GM21390 (cell line): ENCODE measurements around the gene TBX2.

ENCODE experiments used
- ATAC-seq: cut with Tn5 transposase; IDR thresholded peaks from one replicate; pipeline ENCODE4 v1.9.1; 2021; ENCODE audit not compliant: unreplicated experiment

TBX2 gene

DNA sequence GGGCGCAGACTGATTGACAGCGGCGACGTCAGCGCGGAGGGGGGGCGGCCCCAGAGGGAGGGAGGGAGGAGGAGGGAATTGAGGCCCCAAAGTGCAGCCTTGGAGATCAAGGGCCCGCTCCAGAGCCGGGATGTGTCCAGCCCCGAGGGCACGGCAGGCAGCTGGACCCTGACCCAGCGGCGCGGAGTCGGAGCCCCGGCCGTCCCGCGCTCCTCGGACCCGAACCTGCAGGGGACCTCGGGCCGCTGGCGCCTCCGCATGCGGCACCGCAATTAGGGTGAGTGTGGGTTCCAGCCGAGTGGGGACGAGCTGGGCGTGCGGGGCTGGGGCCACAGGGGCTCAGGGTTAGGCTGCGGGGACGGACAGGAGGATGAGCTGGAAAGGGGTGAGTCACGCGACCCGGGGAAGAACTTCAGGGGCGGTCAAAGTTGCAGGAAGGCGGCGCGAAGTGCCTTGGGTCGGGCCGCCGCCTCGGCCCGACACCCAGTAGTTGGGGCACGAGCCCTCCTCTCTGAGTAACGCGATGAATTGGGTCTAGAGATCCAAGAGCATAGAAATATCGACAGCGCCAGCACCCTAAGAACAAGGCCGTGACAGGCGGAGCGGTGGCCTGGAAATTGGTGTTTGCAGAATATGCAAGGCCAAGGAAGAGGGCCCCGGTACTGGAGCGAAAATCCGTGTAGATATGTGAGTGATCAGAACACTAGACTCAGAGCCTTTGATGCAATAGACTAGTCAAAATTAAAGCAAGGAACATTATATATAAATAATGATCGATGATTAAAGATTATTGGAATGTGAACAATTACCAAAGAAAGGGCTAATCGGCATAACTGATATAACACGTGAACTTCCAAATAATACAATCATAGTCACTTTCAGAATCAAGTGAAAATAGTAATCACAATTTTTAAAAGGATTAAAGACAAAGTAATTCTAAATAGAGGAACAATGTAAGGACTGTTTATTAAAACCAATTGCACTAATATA lies 53.0 kb downstream of the TBX2 start, which contains the start of gene TBX4:
TBX4 (plus strand) TSS at position 122 of the 990 bp plus-strand sequence. CDS start 4,069 bp downstream, outside the sequence.
- no peak for ATAC-seq

GRCh38 chr17:61453566-61454380 lies 54.1 kb downstream of the TBX2 start:
- ATAC-seq, result no peak

DNA sequence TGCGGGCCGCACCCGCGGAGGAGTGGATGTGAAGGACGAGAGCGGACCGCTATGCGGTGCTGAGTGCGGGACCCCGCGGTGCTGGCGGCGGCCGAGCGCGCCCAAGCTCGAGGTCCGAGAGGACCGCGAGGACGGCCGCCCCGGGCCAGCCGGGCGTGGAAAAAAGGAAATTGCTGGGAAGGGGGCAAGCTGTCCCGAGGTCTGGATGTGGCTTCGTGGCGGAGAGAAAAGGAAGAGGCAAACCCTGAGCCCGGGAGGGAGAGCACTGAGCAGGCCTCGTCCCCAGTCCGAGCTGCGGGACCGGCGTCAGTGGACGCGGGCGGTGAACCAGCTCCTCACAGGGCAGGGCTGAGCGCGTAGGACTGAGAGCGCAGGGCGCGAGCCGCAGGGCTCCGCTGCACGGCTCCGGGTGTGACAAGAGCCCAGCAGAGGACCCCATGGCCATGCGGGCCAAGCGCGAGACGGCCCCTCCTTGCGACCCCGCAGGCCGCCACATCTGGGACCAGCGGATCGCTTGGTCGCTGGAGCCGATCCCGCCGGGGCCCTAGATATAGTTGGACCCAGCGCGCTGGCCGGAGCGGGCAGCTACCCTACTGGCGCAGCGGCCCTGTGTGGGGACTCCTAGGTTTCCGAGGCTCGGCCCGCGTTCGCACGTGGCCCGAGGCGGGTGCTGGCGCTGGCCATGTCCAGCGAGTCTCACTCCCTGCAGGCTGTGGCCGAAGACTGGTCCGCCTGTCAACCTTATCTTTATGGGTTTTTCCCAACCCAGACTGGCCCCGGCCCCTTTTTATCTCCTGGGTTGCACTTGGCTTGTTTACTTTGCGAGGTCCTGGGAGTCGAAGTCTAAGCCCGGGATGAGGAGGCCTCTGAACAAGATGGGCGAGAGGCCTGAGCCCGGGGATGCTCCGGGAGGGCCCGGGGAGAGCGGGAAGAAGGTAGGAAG lies 55.0 kb downstream of the TBX2 start:
- ATAC-seq, result no peak

GRCh38 chr17:61455324-61456060 lies 55.8 kb downstream of the TBX2 start:
- no peak for ATAC-seq

GRCh38 chr17:61456061-61456681 lies 56.5 kb downstream of the TBX2 start:
- no peak for ATAC-seq

DNA sequence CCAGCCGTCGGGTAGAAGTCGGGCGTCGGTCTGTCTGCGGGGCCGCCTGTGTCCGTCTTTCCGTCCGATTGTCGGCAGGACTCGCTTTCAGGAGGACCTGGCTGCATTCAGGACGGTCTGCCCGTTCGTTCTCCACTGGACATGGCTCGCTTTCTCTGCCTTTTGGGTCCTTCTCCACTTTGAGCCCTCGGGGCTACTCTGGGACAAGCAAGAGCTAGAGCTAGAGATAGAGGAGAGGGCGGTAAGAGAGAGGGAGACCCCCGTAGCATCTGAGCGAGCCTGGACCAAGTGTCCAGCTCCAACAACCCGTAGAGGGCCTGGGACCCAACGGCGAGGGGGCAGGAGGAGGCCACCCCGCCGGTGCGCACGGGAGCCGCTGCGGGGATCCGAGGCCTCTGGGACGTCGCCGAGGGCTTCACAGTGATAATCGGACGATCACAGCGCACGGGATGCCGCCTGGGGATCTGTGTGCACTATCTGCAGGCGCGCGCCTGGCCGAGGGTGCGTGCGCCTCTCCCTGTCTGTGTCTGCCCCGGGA lies 57.1 kb downstream of the TBX2 start:
- no peak for ATAC-seq

- ATAC-seq, result no peak
These were observed 57.8 kb downstream of the TBX2 start for GRCh38 chr17:61457226-61457983.

DNA sequence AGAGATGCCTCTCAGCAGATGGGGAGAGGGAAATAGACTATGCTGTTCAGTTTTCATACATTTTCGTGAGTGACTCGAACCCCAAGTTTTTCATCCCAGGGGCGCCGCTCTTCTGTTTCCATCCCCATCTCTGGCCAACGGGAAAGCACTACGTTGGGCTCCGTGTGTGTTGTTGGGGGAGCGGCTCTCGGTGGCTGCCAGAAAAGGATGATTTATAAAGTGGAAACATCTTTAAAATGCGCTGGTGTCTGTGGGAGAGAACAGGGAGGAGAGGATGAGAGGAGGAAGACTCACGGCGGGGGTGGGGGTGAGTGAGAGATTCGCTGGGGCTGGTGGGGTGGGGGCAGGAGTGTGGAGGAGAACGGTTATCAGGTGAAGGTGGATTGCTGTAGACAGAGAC lies 58.4 kb downstream of the TBX2 start:
- ATAC-seq, result no peak

DNA sequence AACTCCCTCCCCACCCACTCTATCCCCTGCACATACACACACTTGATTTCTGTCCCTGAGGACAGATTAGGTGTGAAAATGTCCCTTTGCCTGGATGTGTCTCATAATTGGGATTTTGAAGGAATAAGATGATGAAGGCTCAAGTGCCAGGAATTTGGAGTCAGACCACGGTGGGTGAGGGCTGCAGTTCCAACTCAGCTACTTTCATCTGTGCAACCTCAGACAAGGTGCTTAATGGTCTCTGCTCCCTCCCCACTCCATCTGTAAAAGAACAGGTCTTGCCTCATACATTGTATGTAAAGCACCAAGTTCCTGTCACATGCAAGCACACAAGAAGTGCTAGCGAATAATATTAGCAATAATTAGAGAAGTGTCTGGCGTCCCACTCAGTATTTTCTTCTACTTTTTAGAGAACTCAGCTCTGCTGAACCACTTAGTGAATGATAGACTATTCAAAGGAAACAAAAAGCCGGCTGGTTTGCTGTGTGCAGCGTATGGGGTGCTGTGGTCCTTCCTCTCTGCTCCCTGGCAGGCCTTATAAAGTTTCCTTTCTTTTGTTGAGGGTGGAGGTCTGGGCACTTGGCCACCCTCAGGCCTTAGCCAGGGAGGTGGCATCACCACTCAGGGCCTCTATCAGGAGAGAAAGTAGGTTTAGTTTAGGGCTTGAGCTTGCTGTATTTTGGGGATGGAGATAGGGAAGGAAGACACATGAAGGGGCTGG lies 58.9 kb downstream of the TBX2 start:
- ATAC-seq, result no peak
